Activated CD8-positive, alpha-beta T cell treated with anti-CD3 and anti-CD28 coated beads for 36 hours (primary cell): ENCODE measurements around the gene NALCN. TPM values are rescaled to one million over a fixed set of nuclear protein-coding genes. Genes with fewer than 3 reads are reported as not detected.

Experiments used
- ATAC-seq: fragments of 200-7000 bp; cut with Tn5 transposase; one replicate; pipeline ENCODE4 v1.10.0; 2021; ENCODE audit warnings: mild to moderate bottlenecking, moderate library complexity
- CTCF ChIA-PET: fragments of 350-600 bp; sonication (Branson Sonifier 250); formaldehyde crosslinking; loops from one replicate; lab custom pipeline; 2021; ENCODE audit warnings: antibody characterized with exemption; lab: Charles Lee
- POLR2A ChIA-PET: fragments of 350-600 bp; sonication (Branson Sonifier 250); formaldehyde crosslinking; loops from one replicate; lab custom pipeline; 2021; ENCODE audit warnings: antibody characterized with exemption; lab: Charles Lee
- DNase-seq: peaks from one replicate; pipeline ENCODE4 v3.0.0-alpha.2; 2020
- H3K27ac Mint-ChIP-seq: one replicate; pipeline ENCODE4 v1.8.0; 2021; ENCODE audit warnings: mild to moderate bottlenecking, mixed read lengths
- H3K27me3 Mint-ChIP-seq: one replicate; pipeline ENCODE4 v1.8.0; 2021; ENCODE audit warnings: mixed read lengths
- H3K36me3 Mint-ChIP-seq: one replicate; pipeline ENCODE4 v1.8.0; 2021; ENCODE audit warnings: low read depth, mixed read lengths
- H3K4me1 Mint-ChIP-seq: one replicate; pipeline ENCODE4 v1.8.0; 2021; ENCODE audit warnings: low read depth, mixed read lengths
- H3K4me3 Mint-ChIP-seq: one replicate; pipeline ENCODE4 v1.8.0; 2021; ENCODE audit warnings: mild to moderate bottlenecking, moderate library complexity, mixed read lengths
- H3K9me3 Mint-ChIP-seq: one replicate; pipeline ENCODE4 v1.8.0; 2021; ENCODE audit warnings: mixed read lengths
- intact Hi-C: fragments of 100-400 bp; cut with micrococcal nuclease; formaldehyde crosslinking; loops from one replicate; pipeline ENCODE4 v1.10.0; 2022
- total RNA-seq, 2 experiments: library from RNA; stranded (reverse); gene quantifications; one replicate each; pipeline ENCODE4 v1.2.3, GENCODE V29; 2021
- TF ChIP-seq, protein P1 (sequence below): fragments of 200-600 bp; IDR thresholded peaks from one replicate; pipeline ENCODE4 v1.8.0; 2022; ENCODE audit warnings: antibody characterized with exemption, mild to moderate bottlenecking

NALCN gene
- total RNA-seq, 2 experiments from 2014 or later, result not detected

DNA sequence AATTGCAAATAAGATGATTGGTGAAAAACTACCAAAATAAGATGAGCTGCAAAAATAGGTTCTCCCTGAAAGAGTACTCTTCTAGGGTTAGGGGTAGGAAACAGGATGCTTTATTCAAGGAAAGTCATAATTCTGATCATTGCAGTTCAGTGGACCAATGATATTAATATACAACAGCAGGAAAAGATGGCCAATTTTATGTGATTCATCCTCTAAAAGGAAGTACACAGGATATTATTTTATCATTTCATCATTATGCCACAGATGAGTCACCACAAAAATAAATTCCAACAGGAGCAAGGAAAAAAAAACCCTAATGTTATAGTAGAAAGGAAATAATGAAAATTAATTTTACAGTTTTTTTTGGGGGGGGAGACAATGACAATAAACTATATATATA is 205.0 kb downstream of the NALCN start:
- no peak for DNase-seq
- no peak overlapping the region for H3K27ac Mint-ChIP-seq
- peaks cover 4% of the 10 kb centered on the region for H3K9me3 Mint-ChIP-seq
- no peaks in the 10 kb centered on the region for H3K27me3 Mint-ChIP-seq
- ChIA-PET POLR2A (no interaction called here), CTCF (interaction anchor here (0.7 to 1.1 kb wide), 2 partner anchors 9 to 20 kb away, joined by 3 read pairs; no protein-coding TSS in a partner anchor)
- TF ChIP-seq, protein P1, sequence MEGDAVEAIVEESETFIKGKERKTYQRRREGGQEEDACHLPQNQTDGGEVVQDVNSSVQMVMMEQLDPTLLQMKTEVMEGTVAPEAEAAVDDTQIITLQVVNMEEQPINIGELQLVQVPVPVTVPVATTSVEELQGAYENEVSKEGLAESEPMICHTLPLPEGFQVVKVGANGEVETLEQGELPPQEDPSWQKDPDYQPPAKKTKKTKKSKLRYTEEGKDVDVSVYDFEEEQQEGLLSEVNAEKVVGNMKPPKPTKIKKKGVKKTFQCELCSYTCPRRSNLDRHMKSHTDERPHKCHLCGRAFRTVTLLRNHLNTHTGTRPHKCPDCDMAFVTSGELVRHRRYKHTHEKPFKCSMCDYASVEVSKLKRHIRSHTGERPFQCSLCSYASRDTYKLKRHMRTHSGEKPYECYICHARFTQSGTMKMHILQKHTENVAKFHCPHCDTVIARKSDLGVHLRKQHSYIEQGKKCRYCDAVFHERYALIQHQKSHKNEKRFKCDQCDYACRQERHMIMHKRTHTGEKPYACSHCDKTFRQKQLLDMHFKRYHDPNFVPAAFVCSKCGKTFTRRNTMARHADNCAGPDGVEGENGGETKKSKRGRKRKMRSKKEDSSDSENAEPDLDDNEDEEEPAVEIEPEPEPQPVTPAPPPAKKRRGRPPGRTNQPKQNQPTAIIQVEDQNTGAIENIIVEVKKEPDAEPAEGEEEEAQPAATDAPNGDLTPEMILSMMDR, result no peak
- ATAC-seq, result no peak
- no peaks in the 10 kb centered on the region for H3K36me3 Mint-ChIP-seq
- no peak overlapping the region for H3K4me3 Mint-ChIP-seq
- intact Hi-C loops, result no loop called here
- H3K4me1 Mint-ChIP-seq, result no peaks in the 10 kb centered on the region

DNA sequence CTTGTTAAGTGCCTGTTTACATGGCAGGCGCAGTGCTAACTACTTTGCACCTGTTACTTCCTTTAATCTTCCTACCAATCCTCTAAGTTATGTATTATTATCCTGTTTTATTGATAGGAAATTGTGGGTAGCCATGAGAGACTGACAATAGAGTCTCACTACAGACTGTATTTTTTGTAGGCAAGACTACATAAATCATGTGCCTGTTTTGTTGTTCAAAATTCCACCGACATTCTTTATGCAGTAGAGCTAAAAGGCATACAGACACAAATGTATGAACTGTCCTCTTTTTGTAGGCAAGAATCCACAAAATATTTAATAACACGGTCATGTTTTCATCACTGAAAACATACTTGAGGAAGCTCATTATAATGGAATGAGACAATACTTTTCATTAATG is 205.5 kb downstream of the NALCN start:
- DNase-seq (no peak), ATAC-seq (no peak)
- Mint-ChIP-seq H3K4me1 (no peaks in the 10 kb centered on the region), H3K27ac (no peak overlapping the region), H3K4me3 (no peak overlapping the region), H3K27me3 (no peaks in the 10 kb centered on the region), H3K9me3 (peaks cover 4% of the 10 kb centered on the region), H3K36me3 (no peaks in the 10 kb centered on the region)
- ChIA-PET POLR2A (no interaction called here), CTCF (interaction anchor here (1.1 kb wide), 1 partner anchor 9 kb away, joined by 3 read pairs; no protein-coding TSS in a partner anchor)
- TF ChIP-seq, protein P1, result no peak
- intact Hi-C loops, result no loop called here

DNA sequence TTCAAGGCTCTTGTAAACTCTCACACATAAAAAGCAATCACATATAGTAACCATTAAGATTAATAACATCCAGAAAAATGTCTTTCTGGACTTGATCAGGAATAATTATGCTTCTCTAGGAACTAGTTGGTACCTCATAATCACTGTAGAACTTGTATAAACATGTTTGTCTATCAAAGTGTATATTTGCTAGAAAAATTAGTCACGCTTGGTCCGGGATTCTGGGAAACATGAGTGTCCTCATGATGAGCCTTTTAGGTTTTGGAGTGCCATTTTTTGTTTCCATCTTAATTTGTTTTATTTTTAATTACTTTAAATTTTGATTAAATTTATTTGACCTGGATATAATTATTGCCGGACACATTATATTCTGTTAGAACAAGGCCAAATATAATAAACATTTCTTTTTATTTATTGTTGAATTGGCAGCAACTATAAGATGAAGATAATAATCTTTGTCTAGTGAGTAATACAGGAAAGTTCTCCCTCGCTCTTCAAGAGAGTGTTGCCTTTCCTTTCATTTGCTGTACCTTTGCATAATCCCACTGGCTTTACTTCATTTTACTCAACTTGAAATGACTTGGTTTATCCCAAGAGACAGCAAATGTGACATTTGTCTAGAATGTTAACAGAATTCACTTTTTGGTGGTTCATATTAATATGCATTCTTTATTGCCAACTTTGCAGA is 207.0 kb downstream of the NALCN start:
- H3K4me1 Mint-ChIP-seq, result no peaks in the 10 kb centered on the region
- ChIA-PET POLR2A (no interaction called here), CTCF (no interaction called here)
- no peak for ATAC-seq
- H3K36me3 Mint-ChIP-seq, result no peaks in the 10 kb centered on the region
- intact Hi-C loops, result no loop called here
- no peak for DNase-seq
- no peak overlapping the region for H3K27ac Mint-ChIP-seq
- H3K9me3 Mint-ChIP-seq, result peaks cover 4% of the 10 kb centered on the region
- TF ChIP-seq, protein P1, result no peak
- no peak overlapping the region for H3K4me3 Mint-ChIP-seq
- no peaks in the 10 kb centered on the region for H3K27me3 Mint-ChIP-seq

DNA sequence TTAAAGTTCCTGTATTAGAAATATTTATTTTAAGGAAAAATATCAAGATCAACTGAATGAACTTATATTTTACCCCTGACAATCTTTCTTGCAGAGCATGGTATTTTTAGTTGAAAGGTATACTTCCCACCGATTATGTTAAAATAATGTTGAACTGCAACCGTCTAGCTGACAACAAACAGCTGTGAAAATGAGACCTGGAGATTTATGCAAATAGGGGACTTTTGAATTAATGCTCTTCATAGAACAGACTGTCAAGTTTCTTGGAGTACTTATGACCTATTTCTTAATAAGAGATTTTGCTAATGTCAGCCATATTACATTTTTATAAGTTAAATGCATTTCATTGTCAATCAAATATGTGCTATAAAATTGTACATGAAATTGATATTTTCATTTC is 210.9 kb downstream of the NALCN start:
- POLR2A ChIA-PET, result no interaction called here
- H3K36me3 Mint-ChIP-seq, result no peaks in the 10 kb centered on the region
- H3K4me1 Mint-ChIP-seq, result no peaks in the 10 kb centered on the region
- ATAC-seq (no peak), DNase-seq (no peak)
- no peaks in the 10 kb centered on the region for H3K27me3 Mint-ChIP-seq
- CTCF ChIA-PET, result interaction anchor here (1.1 kb wide), 1 partner anchor 50 kb away, joined by 3 read pairs; no protein-coding TSS in a partner anchor
- TF ChIP-seq, protein P1, result no peak
- no peaks in the 10 kb centered on the region for H3K9me3 Mint-ChIP-seq
- H3K27ac Mint-ChIP-seq, result no peak overlapping the region
- no peak overlapping the region for H3K4me3 Mint-ChIP-seq
- intact Hi-C loops, result no loop called here

DNA sequence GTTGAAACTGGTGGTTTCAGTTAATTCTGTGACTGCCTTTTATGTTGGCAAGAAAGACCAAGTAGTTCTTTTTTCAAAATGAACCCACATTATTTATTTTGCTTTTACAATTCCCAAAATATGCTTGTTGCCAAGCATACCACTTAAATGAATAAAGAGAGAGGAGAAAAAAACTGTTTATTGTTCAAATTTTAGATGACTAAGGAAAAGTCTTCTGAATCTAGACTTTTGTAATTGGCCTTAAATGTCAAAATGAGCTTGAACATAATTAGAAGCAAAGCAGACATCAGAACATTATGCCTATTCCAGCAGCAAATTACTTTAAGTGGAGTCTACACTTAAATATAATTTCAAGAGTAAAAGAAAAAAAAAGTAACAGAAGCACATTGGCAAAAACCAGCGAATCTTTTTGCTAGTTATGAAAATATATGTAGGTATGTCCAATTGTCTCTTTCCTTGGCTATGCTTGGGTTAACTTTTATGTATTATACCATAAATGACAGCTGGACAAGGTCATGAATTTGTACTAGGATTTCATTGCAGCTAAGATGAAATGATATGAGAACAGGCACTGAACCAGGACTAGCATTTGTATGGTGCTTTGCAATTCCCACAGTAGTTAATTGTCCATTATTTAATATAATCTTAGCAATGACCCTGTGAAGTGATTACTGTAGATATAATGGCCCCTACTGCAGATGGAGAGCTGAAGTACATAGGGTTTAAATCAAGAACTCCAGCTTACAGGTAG is 211.9 kb downstream of the NALCN start:
- ChIA-PET CTCF (interaction anchor here (0.7 kb wide), 1 partner anchor 47 kb away, joined by 3 read pairs; no protein-coding TSS in a partner anchor), POLR2A (interaction anchor here (0.7 kb wide), 1 partner anchor 15 kb away, joined by 3 read pairs; no protein-coding TSS in a partner anchor)
- DNase-seq (no peak), ATAC-seq (no peak)
- TF ChIP-seq, protein P1, result no peak
- H3K4me3 Mint-ChIP-seq, result no peak overlapping the region
- no peaks in the 10 kb centered on the region for H3K27me3 Mint-ChIP-seq
- no peaks in the 10 kb centered on the region for H3K9me3 Mint-ChIP-seq
- no peak overlapping the region for H3K27ac Mint-ChIP-seq
- H3K4me1 Mint-ChIP-seq, result no peaks in the 10 kb centered on the region
- intact Hi-C loops, result no loop called here
- no peaks in the 10 kb centered on the region for H3K36me3 Mint-ChIP-seq
